ENCODE data around the gene ELOVL6.

- TF ChIP-seq CTCF (IDR thresholded peaks at IDR 0.05) (no peak), POLR2A (IDR thresholded peaks at IDR 0.05) (no peak)
These were observed 10.0 kb upstream of the ELOVL6 start for GRCh38 chr4:110208419-110208818.
